DOHH2 (cell line): ENCODE data around the gene DUSP16.

Source experiments
- H3F3A ChIP-seq: fragments of 200-600 bp; sonication (generic), shearing (Covaris generic); 2 replicates; pipeline ENCODE4 v1.6.0; 2016; ENCODE audit warnings: antibody characterized with exemption, mild to moderate bottlenecking; ENCODE audit not compliant: control insufficient read depth, insufficient read depth
- H3K27ac ChIP-seq: fragments of 200-600 bp; sonication (generic); 2 replicates; pipeline ENCODE4 v1.5.1; 2014; ENCODE audit warnings: low read depth, mild to moderate bottlenecking, low read length, moderate library complexity
- H3K27me3 ChIP-seq: fragments of 200-600 bp; sonication (generic); 2 replicates; pipeline ENCODE4 v1.6.1; 2014; ENCODE audit warnings: mild to moderate bottlenecking, low read length, mixed read lengths; ENCODE audit not compliant: control insufficient read depth
- H3K36me3 ChIP-seq: fragments of 200-600 bp; sonication (generic); 2 replicates; pipeline ENCODE4 v1.6.1; 2014; ENCODE audit warnings: mild to moderate bottlenecking, low read length, moderate library complexity, mixed read lengths; ENCODE audit not compliant: control insufficient read depth
- H3K4me1 ChIP-seq: fragments of 200-600 bp; sonication (generic); 2 replicates; pipeline ENCODE4 v1.6.1; 2014; ENCODE audit warnings: mild to moderate bottlenecking, low read length, mixed read lengths; ENCODE audit not compliant: control insufficient read depth
- H3K4me2 ChIP-seq: fragments of 200-600 bp; sonication (generic); 2 replicates; pipeline ENCODE4 v1.6.0; 2014; ENCODE audit warnings: mild to moderate bottlenecking, low read length, moderate library complexity
- H3K4me3 ChIP-seq: fragments of 200-600 bp; sonication (generic); 2 replicates; pipeline ENCODE4 v1.5.1; 2014; ENCODE audit warnings: mild to moderate bottlenecking, low read length, mixed read lengths
- H3K79me2 ChIP-seq: fragments of 200-600 bp; sonication (generic); 2 replicates; pipeline ENCODE4 v1.6.1; 2014; ENCODE audit warnings: mild to moderate bottlenecking, low read length, mixed read lengths; ENCODE audit not compliant: control insufficient read depth
- H3K9me2 ChIP-seq: fragments of 200-600 bp; sonication (generic); replicated peaks from 2 replicates; pipeline ENCODE4 v1.6.1; 2014; ENCODE audit warnings: mild to moderate bottlenecking, low read length, mixed read lengths; ENCODE audit not compliant: control insufficient read depth
- H3K9me3 ChIP-seq: fragments of 200-600 bp; sonication (generic); 2 replicates; pipeline ENCODE4 v1.6.1; 2014; ENCODE audit warnings: antibody characterized with exemption, low read length, mixed read lengths; ENCODE audit not compliant: control insufficient read depth, insufficient read depth
- H4K20me1 ChIP-seq: fragments of 200-600 bp; sonication (generic); 2 replicates; pipeline ENCODE4 v1.6.0; 2014; ENCODE audit warnings: low read depth, mild to moderate bottlenecking, antibody characterized with exemption, low read length, moderate library complexity; ENCODE audit not compliant: control insufficient read depth, insufficient read depth
- EZH2phosphoT487 ChIP-seq: fragments of 200-600 bp; sonication (generic); IDR thresholded peaks from 2 replicates; pipeline ENCODE4 v1.6.1; 2017; ENCODE audit warnings: borderline replicate concordance, mild to moderate bottlenecking, antibody characterized with exemption, low read length, moderate library complexity, mixed read lengths
- TF ChIP-seq, protein P1 (sequence below): fragments of 200-600 bp; sonication (generic); IDR thresholded peaks from one replicate; pipeline ENCODE4 v1.5.1; 2014; ENCODE audit warnings: antibody characterized with exemption, mild to moderate bottlenecking, low read depth, low read length; ENCODE audit not compliant: poor library complexity, severe bottlenecking

Gene DUSP16

DNA sequence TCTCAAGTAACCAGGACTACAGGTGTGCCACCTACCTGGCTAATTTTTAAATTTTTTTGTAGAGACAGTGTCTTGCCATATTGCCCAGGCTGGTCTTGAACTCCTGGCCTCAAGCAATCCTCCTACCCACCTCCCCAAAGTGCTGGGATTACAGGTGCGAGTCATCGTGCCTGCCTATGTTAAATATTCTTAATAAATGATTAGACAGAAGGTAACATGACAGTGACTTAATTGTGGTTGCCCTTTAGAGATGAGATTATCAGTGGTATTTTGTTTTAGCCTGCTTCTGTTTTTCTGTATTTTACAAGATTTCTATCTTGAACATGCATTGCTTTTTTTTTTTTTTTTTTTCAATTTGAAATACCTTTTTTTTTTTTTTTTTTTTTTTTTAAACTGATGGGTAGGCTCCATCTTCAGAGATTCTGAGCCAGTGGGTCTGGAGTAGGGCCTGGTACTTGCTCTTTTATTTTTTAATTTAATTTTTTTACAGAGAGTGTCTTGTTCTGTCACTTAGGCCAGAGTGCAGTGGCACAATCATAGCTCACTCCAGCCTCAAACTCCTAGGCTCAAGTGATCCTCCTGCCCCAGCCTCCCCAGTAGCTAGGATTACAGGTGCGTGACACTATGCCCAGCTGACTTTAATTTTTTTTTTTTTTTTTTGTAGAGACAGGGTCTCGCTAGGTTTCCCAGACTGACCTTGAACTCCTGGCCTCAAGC, 117.3 kb downstream of the DUSP16 start:
- Histone ChIP-seq H3K27ac (no peak overlapping the region), H3K79me2 (no peaks in the 10 kb centered on the region), H3K36me3 (no peaks in the 10 kb centered on the region), H3K4me2 (no peak overlapping the region), H4K20me1 (no peaks in the 10 kb centered on the region), H3K9me3 (no peaks in the 10 kb centered on the region), H3K9me2 (no peaks in the 10 kb centered on the region), H3K27me3 (no peaks in the 10 kb centered on the region), H3K4me1 (no peaks in the 10 kb centered on the region), H3F3A (no peaks in the 10 kb centered on the region), H3K4me3 (no peak overlapping the region)
- TF ChIP-seq, protein P1, sequence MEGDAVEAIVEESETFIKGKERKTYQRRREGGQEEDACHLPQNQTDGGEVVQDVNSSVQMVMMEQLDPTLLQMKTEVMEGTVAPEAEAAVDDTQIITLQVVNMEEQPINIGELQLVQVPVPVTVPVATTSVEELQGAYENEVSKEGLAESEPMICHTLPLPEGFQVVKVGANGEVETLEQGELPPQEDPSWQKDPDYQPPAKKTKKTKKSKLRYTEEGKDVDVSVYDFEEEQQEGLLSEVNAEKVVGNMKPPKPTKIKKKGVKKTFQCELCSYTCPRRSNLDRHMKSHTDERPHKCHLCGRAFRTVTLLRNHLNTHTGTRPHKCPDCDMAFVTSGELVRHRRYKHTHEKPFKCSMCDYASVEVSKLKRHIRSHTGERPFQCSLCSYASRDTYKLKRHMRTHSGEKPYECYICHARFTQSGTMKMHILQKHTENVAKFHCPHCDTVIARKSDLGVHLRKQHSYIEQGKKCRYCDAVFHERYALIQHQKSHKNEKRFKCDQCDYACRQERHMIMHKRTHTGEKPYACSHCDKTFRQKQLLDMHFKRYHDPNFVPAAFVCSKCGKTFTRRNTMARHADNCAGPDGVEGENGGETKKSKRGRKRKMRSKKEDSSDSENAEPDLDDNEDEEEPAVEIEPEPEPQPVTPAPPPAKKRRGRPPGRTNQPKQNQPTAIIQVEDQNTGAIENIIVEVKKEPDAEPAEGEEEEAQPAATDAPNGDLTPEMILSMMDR: no peak
- TF ChIP-seq EZH2phosphoT487: no peak

DNA sequence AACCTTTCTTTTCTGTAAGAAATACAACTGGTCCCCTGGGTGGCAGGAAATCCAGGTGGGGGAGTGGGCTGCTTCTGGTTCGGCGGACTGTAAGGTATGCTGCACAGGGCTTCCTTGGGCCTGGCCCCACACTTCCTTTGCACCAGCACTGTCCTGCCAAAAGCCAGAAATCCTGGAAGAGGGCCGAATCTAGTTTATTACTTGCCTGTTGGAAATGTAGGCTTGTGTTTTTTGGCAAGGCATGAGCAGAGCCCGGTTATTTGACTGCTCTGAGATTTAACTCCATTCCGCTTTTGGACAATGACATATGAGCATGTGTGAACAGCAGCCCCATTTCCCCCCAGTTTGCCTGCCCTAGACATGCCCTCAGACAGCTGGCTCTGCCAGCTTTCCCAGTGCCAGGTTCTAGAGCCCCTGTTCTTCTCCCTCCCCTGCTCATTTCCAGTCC, 119.2 kb downstream of the DUSP16 start:
- Histone ChIP-seq H3F3A (no peaks in the 10 kb centered on the region), H3K4me1 (no peaks in the 10 kb centered on the region), H3K9me2 (no peaks in the 10 kb centered on the region), H3K79me2 (no peaks in the 10 kb centered on the region), H3K27ac (no peak overlapping the region), H3K4me3 (no peak overlapping the region), H3K27me3 (no peaks in the 10 kb centered on the region), H3K36me3 (no peaks in the 10 kb centered on the region), H3K4me2 (no peak overlapping the region), H4K20me1 (no peaks in the 10 kb centered on the region), H3K9me3 (no peaks in the 10 kb centered on the region)
- no peak for TF ChIP-seq EZH2phosphoT487
- TF ChIP-seq, protein P1: no peak

DNA sequence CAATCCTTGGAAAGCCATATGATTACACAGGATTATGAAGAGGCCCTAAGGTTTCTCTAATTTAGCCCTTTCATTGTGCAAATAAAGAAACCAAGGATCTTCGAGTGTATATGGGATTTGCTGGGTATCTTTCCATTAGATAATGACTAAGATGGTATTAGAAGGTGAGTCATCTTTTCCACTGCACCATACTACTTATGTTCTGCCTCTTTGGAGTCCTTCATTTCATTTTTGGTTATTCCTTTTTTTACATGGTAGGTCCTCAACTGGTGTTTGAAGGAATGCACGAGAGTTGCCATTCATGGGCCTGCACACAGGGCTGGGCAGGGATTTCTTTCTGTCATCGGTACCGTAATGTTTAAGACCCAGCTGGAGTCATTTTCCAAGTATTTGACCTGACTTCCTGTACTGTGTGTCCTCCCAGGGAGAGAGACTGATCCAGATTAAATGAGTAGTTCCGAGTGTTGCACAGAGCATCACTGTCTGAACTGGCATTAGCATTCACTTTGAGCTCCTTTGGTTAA, 120.1 kb downstream of the DUSP16 start:
- H3K9me2 ChIP-seq: no peaks in the 10 kb centered on the region
- H3K27me3 ChIP-seq: no peaks in the 10 kb centered on the region
- no peaks in the 10 kb centered on the region for H4K20me1 ChIP-seq
- H3K4me1 ChIP-seq: no peaks in the 10 kb centered on the region
- H3K79me2 ChIP-seq: no peaks in the 10 kb centered on the region
- H3K27ac ChIP-seq: no peak overlapping the region
- TF ChIP-seq, protein P1: no peak
- no peak for TF ChIP-seq EZH2phosphoT487
- H3F3A ChIP-seq: no peaks in the 10 kb centered on the region
- H3K4me3 ChIP-seq: no peak overlapping the region
- H3K4me2 ChIP-seq: no peak overlapping the region
- no peaks in the 10 kb centered on the region for H3K36me3 ChIP-seq
- no peaks in the 10 kb centered on the region for H3K9me3 ChIP-seq
